H9 (cell line): Measurements from ENCODE around the gene GGT1. TPM values are rescaled to one million over a fixed set of nuclear protein-coding genes. Genes with fewer than 3 reads are reported as not detected.
"Not testable (repeated sequence)": the region's sequence is repeated elsewhere in the genome, so short reads cannot be mapped to it uniquely, and the experiment has no call there.

Experiments used
- DNase-seq: peaks from one replicate; pipeline ENCODE4 v3.0.0-alpha.2; 2017
- H2AFZ ChIP-seq: one replicate; pipeline ENCODE4 v1.6.1; 2013; ENCODE audit warnings: mild to moderate bottlenecking, low read length, control low read depth, moderate library complexity
- H2AK5ac ChIP-seq: 2 replicates; pipeline ENCODE4 v1.6.1; 2013; ENCODE audit warnings: low read length, control low read depth, mixed read lengths; ENCODE audit not compliant: insufficient read length
- H2BK120ac ChIP-seq: one replicate; pipeline ENCODE4 v1.6.1; 2013; ENCODE audit warnings: low read depth, mild to moderate bottlenecking, low read length, control low read depth, inconsistent platforms; ENCODE audit not compliant: poor library complexity, severe bottlenecking
- H2BK12ac ChIP-seq: 2 replicates; pipeline ENCODE4 v1.6.1; 2013; ENCODE audit warnings: low read length, control low read depth, mixed read lengths, low read depth; ENCODE audit not compliant: insufficient read length
- H2BK15ac ChIP-seq: 2 replicates; pipeline ENCODE4 v1.6.1; 2013; ENCODE audit warnings: low read depth, low read length, control low read depth
- H2BK20ac ChIP-seq: one replicate; pipeline ENCODE4 v1.6.1; 2013; ENCODE audit warnings: low read depth, mild to moderate bottlenecking, low read length, control low read depth, inconsistent platforms; ENCODE audit not compliant: poor library complexity, severe bottlenecking
- H2BK5ac ChIP-seq: 2 replicates; pipeline ENCODE4 v1.6.1; 2013; ENCODE audit warnings: low read length, control low read depth, mixed read lengths; ENCODE audit not compliant: insufficient read length
- H3K14ac ChIP-seq: 2 replicates; pipeline ENCODE4 v1.6.1; 2013; ENCODE audit warnings: low read length, control low read depth; ENCODE audit not compliant: insufficient read depth
- H3K18ac ChIP-seq: 2 replicates; pipeline ENCODE4 v1.6.1; 2013; ENCODE audit warnings: low read depth, mild to moderate bottlenecking, mixed read lengths, low read length, control low read depth; ENCODE audit not compliant: insufficient read length
- H3K23ac ChIP-seq: 2 replicates; pipeline ENCODE4 v1.6.1; 2013; ENCODE audit warnings: low read length, control low read depth, mixed read lengths, low read depth; ENCODE audit not compliant: insufficient read length
- H3K23me2 ChIP-seq: 2 replicates; pipeline ENCODE4 v1.6.1; 2013; ENCODE audit warnings: low read depth, mild to moderate bottlenecking, mixed read lengths, low read length, control low read depth; ENCODE audit not compliant: insufficient read length, poor library complexity, severe bottlenecking
- H3K27ac ChIP-seq: 2 replicates; pipeline ENCODE4 v1.5.1; 2013; ENCODE audit warnings: low read length, control low read depth, mixed read lengths, low read depth; ENCODE audit not compliant: insufficient read length
- H3K27me3 ChIP-seq: 2 replicates; pipeline ENCODE4 v1.6.1; 2013; ENCODE audit warnings: low read length, control low read depth, inconsistent platforms; ENCODE audit not compliant: insufficient read depth
- H3K4ac ChIP-seq: 2 replicates; pipeline ENCODE4 v1.6.1; 2013; ENCODE audit warnings: low read depth, mild to moderate bottlenecking, control low read depth, inconsistent platforms, low read length, moderate library complexity
- H3K4me1 ChIP-seq: 2 replicates; pipeline ENCODE4 v1.6.1; 2013; ENCODE audit warnings: low read length, control low read depth, inconsistent platforms; ENCODE audit not compliant: insufficient read depth
- H3K4me2 ChIP-seq: 2 replicates; pipeline ENCODE4 v1.6.1; 2013; ENCODE audit warnings: low read length, control low read depth, mixed read lengths; ENCODE audit not compliant: insufficient read length, insufficient read depth
- H3K56ac ChIP-seq: 2 replicates; pipeline ENCODE4 v1.6.1; 2013; ENCODE audit warnings: low read depth, mild to moderate bottlenecking, mixed read lengths, low read length, control low read depth; ENCODE audit not compliant: insufficient read length
- H3K79me1 ChIP-seq: 2 replicates; pipeline ENCODE4 v1.6.1; 2013; ENCODE audit warnings: low read depth, mild to moderate bottlenecking, moderate library complexity, low read length, control low read depth, inconsistent platforms; ENCODE audit not compliant: insufficient read depth, poor library complexity, severe bottlenecking
- H3K79me2 ChIP-seq: 2 replicates; pipeline ENCODE4 v1.6.1; 2013; ENCODE audit warnings: low read length, control low read depth, inconsistent platforms; ENCODE audit not compliant: insufficient read depth
- H3K9ac ChIP-seq: 2 replicates; pipeline ENCODE4 v1.6.1; 2013; ENCODE audit warnings: low read length, control low read depth, mixed read lengths; ENCODE audit not compliant: insufficient read length; ENCODE audit errors: extremely low read depth
- H3K9me3 ChIP-seq: one replicate; pipeline ENCODE4 v1.6.1; 2013; ENCODE audit warnings: low read depth, low read length, inconsistent platforms; ENCODE audit not compliant: control insufficient read depth
- H3T11ph ChIP-seq: one replicate; pipeline ENCODE4 v1.6.1; 2013; ENCODE audit warnings: mild to moderate bottlenecking, low read length, control low read depth, inconsistent platforms
- H4K20me1 ChIP-seq: one replicate; pipeline ENCODE4 v1.6.1; 2013; ENCODE audit not compliant: control insufficient read depth, insufficient read length, insufficient read depth
- H4K5ac ChIP-seq: 2 replicates; pipeline ENCODE4 v1.6.1; 2013; ENCODE audit warnings: low read depth, mild to moderate bottlenecking, mixed read lengths, low read length, control low read depth; ENCODE audit not compliant: insufficient read length
- H4K8ac ChIP-seq: replicated peaks from 2 replicates; pipeline ENCODE4 v1.6.1; 2013; ENCODE audit warnings: low read length, control low read depth, mixed read lengths, low read depth; ENCODE audit not compliant: insufficient read length
- H4K91ac ChIP-seq: 2 replicates; pipeline ENCODE4 v1.6.1; 2013; ENCODE audit warnings: low read depth, mild to moderate bottlenecking, moderate library complexity, mixed read lengths, low read length, control low read depth; ENCODE audit not compliant: insufficient read length
- H3K27ac Mint-ChIP-seq, 3 experiments: 2 replicates in 2 of 3; 3 replicates in 1 of 3; pipeline ENCODE4 v1.8.0; 2020 to 2021; ENCODE audit warnings: mixed read lengths in 3 of 3, mild to moderate bottlenecking in 1 of 3, moderate library complexity in 1 of 3
- H3K27me3 Mint-ChIP-seq: 2 replicates; pipeline ENCODE4 v1.8.0; 2021; ENCODE audit warnings: low read depth, mild to moderate bottlenecking, moderate library complexity, mixed read lengths
- H3K36me3 Mint-ChIP-seq, 3 experiments: 2 replicates in 2 of 3; 3 replicates in 1 of 3; pipeline ENCODE4 v1.8.0; 2020 to 2021; ENCODE audit warnings: low read depth in 3 of 3, mixed read lengths in 3 of 3; ENCODE audit not compliant: insufficient read depth in 1 of 3
- H3K4me1 Mint-ChIP-seq, 2 experiments: 2 replicates each; pipeline ENCODE4 v1.8.0; 2020; ENCODE audit warnings: mixed read lengths in 2 of 2
- H3K4me3 Mint-ChIP-seq, 2 experiments: 2 replicates in 1 of 2; 3 replicates in 1 of 2; pipeline ENCODE4 v1.8.0; 2020 to 2021; ENCODE audit warnings: mild to moderate bottlenecking in 2 of 2, mixed read lengths in 2 of 2, moderate library complexity in 1 of 2
- H3K9me3 Mint-ChIP-seq, 2 experiments: 2 replicates in 1 of 2; 3 replicates in 1 of 2; pipeline ENCODE4 v1.8.0; 2020; ENCODE audit warnings: mild to moderate bottlenecking in 2 of 2, mixed read lengths in 2 of 2, moderate library complexity in 1 of 2
- CTCF ChIP-seq: fragments of 200-600 bp; sonication (generic); conservative IDR thresholded peaks from 3 replicates; pipeline ENCODE4 v1.8.0; 2021; ENCODE audit warnings: antibody characterized with exemption, mild to moderate bottlenecking
- WGBS: extraction: QIAGEN DNeasy Blood & Tissue Kit; methylation state at CpG from one replicate; pipeline ENCODE4 v1.1.7; 2013; ENCODE audit warnings: missing lambda C conversion rate, low lambda C conversion rate, mixed read lengths; ENCODE audit not compliant: insufficient read length; ENCODE audit errors: extremely low coverage; 5-methylcytosine and 5-hydroxymethylcytosine counted together
- total RNA-seq: library from RNA; stranded (reverse); gene quantifications from 2 replicates; pipeline ENCODE4 v1.2.1, GENCODE V29; 2021

The GGT1 gene
- total RNA-seq, 1 experiment from 2014 or later: 20.5 TPM

- H3K23me2 ChIP-seq, H3K9me3 ChIP-seq, H2BK120ac ChIP-seq, H4K8ac ChIP-seq, DNase-seq, H3K56ac ChIP-seq, H3K27me3 Mint-ChIP-seq, H3K4me2 ChIP-seq, H3T11ph ChIP-seq, H3K9ac ChIP-seq, H2BK15ac ChIP-seq, H2BK5ac ChIP-seq, H3K4me3 Mint-ChIP-seq, H2AFZ ChIP-seq, H3K18ac ChIP-seq, H3K27me3 ChIP-seq, H3K23ac ChIP-seq, H3K4me1 ChIP-seq, H4K5ac ChIP-seq, H2AK5ac ChIP-seq, H2BK20ac ChIP-seq, H3K36me3 Mint-ChIP-seq, H4K91ac ChIP-seq, H2BK12ac ChIP-seq, H4K20me1 ChIP-seq, H3K9me3 Mint-ChIP-seq, H3K27ac ChIP-seq, H3K4ac ChIP-seq, H3K79me1 ChIP-seq, H3K79me2 ChIP-seq, H3K14ac ChIP-seq: not testable (repeated sequence)
- Mint-ChIP-seq H3K27ac (peak overlapping the region in 1 of 3 experiments; percentile 32; a peak in 2 of 7 replicates), H3K4me1 (peaks cover 20 to 37% of the 10 kb centered on the region in 2 experiments)
- peak; percentile 45; the same call in 2 of the 3 replicates for TF ChIP-seq CTCF
- WGBS: no CpG with 5 or more reads among the region's 10 CpGs
Measured at GRCh38 chr22:24634776-24635389, 31.9 kb downstream of the GGT1 start.

GRCh38 chr22:24636513-24636912 is 33.5 kb downstream of the GGT1 start:
- not testable (repeated sequence) for H2AFZ ChIP-seq, H3K4me2 ChIP-seq, H3K79me1 ChIP-seq, H3K4me1 ChIP-seq, H3K4ac ChIP-seq, H3K27me3 Mint-ChIP-seq, H4K8ac ChIP-seq, DNase-seq, H3K27ac ChIP-seq, H3T11ph ChIP-seq, H2AK5ac ChIP-seq, H3K9ac ChIP-seq, H3K18ac ChIP-seq, H3K9me3 Mint-ChIP-seq, H3K14ac ChIP-seq, H4K91ac ChIP-seq, H2BK15ac ChIP-seq, H3K23me2 ChIP-seq, H2BK12ac ChIP-seq, H2BK5ac ChIP-seq, H2BK20ac ChIP-seq, H4K20me1 ChIP-seq, H3K56ac ChIP-seq, H3K79me2 ChIP-seq, H3K4me3 Mint-ChIP-seq, H3K23ac ChIP-seq, H3K36me3 Mint-ChIP-seq, H4K5ac ChIP-seq, H3K9me3 ChIP-seq, H3K27me3 ChIP-seq, H2BK120ac ChIP-seq, H3K27ac Mint-ChIP-seq
- H3K4me1 Mint-ChIP-seq: peaks cover 7 to 23% of the 10 kb centered on the region in 2 experiments
- WGBS: no CpG with 5 or more reads among the region's 3 CpGs
